Adrenal gland (tissue), 5 donors: ENCODE results near the gene PDE6D.

Experiments used
- POLR2A ChIP-seq, 2 donors: fragments of 450-650 bp; IDR thresholded peaks; one replicate each; pipeline ENCODE4 v1.6.1; 2017; ENCODE audit warnings: antibody characterized with exemption in 2 of 2, mild to moderate bottlenecking in 2 of 2, moderate library complexity in 1 of 2
- TF ChIP-seq, protein P1 (sequence below), 6 experiments: fragments of 450-650 bp in 4 of 6; fragments of 200-600 bp in 2 of 6; sonication (generic) in 1 of 6; IDR thresholded peaks; 1 replicate in 5 of 6; 2 replicates in 1 of 6; pipeline versions ENCODE4 v1.5.1 to v1.8.0; 2016 to 2021; ENCODE audit warnings: antibody characterized with exemption in 6 of 6, mild to moderate bottlenecking in 2 of 6, moderate library complexity in 1 of 6
- donor health status: DM: no; HTN: no; CAD: no.

- TF ChIP-seq, protein P1, sequence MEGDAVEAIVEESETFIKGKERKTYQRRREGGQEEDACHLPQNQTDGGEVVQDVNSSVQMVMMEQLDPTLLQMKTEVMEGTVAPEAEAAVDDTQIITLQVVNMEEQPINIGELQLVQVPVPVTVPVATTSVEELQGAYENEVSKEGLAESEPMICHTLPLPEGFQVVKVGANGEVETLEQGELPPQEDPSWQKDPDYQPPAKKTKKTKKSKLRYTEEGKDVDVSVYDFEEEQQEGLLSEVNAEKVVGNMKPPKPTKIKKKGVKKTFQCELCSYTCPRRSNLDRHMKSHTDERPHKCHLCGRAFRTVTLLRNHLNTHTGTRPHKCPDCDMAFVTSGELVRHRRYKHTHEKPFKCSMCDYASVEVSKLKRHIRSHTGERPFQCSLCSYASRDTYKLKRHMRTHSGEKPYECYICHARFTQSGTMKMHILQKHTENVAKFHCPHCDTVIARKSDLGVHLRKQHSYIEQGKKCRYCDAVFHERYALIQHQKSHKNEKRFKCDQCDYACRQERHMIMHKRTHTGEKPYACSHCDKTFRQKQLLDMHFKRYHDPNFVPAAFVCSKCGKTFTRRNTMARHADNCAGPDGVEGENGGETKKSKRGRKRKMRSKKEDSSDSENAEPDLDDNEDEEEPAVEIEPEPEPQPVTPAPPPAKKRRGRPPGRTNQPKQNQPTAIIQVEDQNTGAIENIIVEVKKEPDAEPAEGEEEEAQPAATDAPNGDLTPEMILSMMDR (IDR thresholded peaks at IDR 0.05): peak in 5 of 6 experiments; percentile 24 to 53 (median 47)
- no peak for TF ChIP-seq POLR2A (IDR thresholded peaks at IDR 0.05)
These were observed 93.8 kb downstream of the PDE6D start for GRCh38 chr2:231687133-231687852.
